K562 (cell line): ENCODE results near the gene NTN3. TPM values are rescaled to one million over a fixed set of nuclear protein-coding genes. Genes with fewer than 3 reads are reported as not detected.
A peak's percentile ranks its signal among the peaks of the same experiment; 100 is the strongest.

ENCODE experiments used
- ATAC-seq: fragments of 200-7000 bp; cut with Tn5 transposase; 3 replicates; pipeline ENCODE4 v1.9.1; 2020; ENCODE audit warnings: moderate library complexity
- BruUV-seq: library from RNA; stranded (reverse); fragments of 400-500 nt; replicated peaks from 2 replicates; lab custom pipeline; 2021; lab: Mats Ljungman, UMichigan
- CTCF ChIA-PET: fragments of 300-600 bp; formaldehyde crosslinking; extraction: SDS; loops from one replicate; lab custom pipeline; 2021; ENCODE audit warnings: low intra/inter-chr PET ratio; lab: Yijun Ruan, JAX
- POLR2A ChIA-PET: fragments of 300-600, 350-650 bp; sonication (Branson Sonifier 250); formaldehyde crosslinking; extraction: SDS; loops from one replicate; lab custom pipeline; 2021; ENCODE audit warnings: antibody characterized with exemption, inconsistent platforms; lab: Yijun Ruan, JAX
- DNase-seq, 4 experiments: peaks; one replicate each; pipeline versions ENCODE4 v3.0.0 to v3.0.0-alpha.2; 2011 to 2018; ENCODE audit warnings: low spot score in 3 of 4, mixed read lengths in 3 of 4; ENCODE audit errors: extremely low read depth in 1 of 4
- FAIRE-seq: peaks from 2 replicates; lab custom pipeline; 2011; peaks lifted over from hg19 to GRCh38; lab: Jason Lieb, UNC
- H2AFZ ChIP-seq: 2 replicates; pipeline ENCODE4 v1.6.0; 2011; ENCODE audit warnings: low read depth, low read length, control low read depth, inconsistent platforms
- H3K27ac ChIP-seq: fragments of 200-600 bp; 3 replicates; pipeline ENCODE4 v1.8.0; 2011; ENCODE audit warnings: low read depth, mild to moderate bottlenecking, control low read depth, inconsistent platforms, low read length, moderate library complexity, mixed read lengths; ENCODE audit errors: extremely low read depth
- H3K27me3 ChIP-seq, 2 experiments: fragments of 300-600 bp in 1 of 2; 2 replicates in 1 of 2; 3 replicates in 1 of 2; pipeline versions ENCODE4 v1.6.0 to v1.8.0; 2011; ENCODE audit warnings: inconsistent platforms in 2 of 2, low read length in 2 of 2, mild to moderate bottlenecking in 1 of 2, mixed read lengths in 1 of 2, moderate library complexity in 1 of 2; ENCODE audit not compliant: control insufficient read depth in 2 of 2, insufficient read depth in 2 of 2
- H3K36me3 ChIP-seq: fragments of 300-600 bp; 3 replicates; pipeline ENCODE4 v1.8.0; 2011; ENCODE audit warnings: mild to moderate bottlenecking, low read length, inconsistent platforms; ENCODE audit not compliant: control insufficient read depth, insufficient read depth
- H3K4me1 ChIP-seq, 2 experiments: fragments of 200-600 bp in 1 of 2; replicated peaks in 1 of 2; 2 replicates in 1 of 2; 3 replicates in 1 of 2; pipeline versions ENCODE4 v1.5.1 to v1.8.0; 2011; ENCODE audit warnings: inconsistent platforms in 2 of 2, low read length in 2 of 2, mild to moderate bottlenecking in 1 of 2, mixed read lengths in 1 of 2, moderate library complexity in 1 of 2; ENCODE audit not compliant: control insufficient read depth in 2 of 2, insufficient read depth in 2 of 2
- H3K4me2 ChIP-seq: 2 replicates; pipeline ENCODE4 v1.6.1; 2011; ENCODE audit warnings: low read length, control low read depth, inconsistent platforms, mixed read lengths; ENCODE audit not compliant: insufficient read depth
- H3K4me3 ChIP-seq: fragments of 200-600 bp; sonication (generic), shearing (Covaris generic); 2 replicates; pipeline ENCODE4 v1.5.1; 2016; ENCODE audit warnings: control low read depth, inconsistent platforms
- H3K79me2 ChIP-seq: fragments of 200-600 bp; 3 replicates; pipeline ENCODE4 v1.8.0; 2011; ENCODE audit warnings: low read length, inconsistent platforms; ENCODE audit not compliant: control insufficient read depth, insufficient read depth
- H3K9ac ChIP-seq, 2 experiments: 2 replicates each; pipeline versions ENCODE4 v1.6.0 to v1.6.1; 2011; ENCODE audit warnings: low read depth in 2 of 2, low read length in 2 of 2, control low read depth in 1 of 2, inconsistent platforms in 1 of 2, mild to moderate bottlenecking in 1 of 2, mixed read lengths in 1 of 2; ENCODE audit not compliant: insufficient read depth in 1 of 2
- H3K9me1 ChIP-seq: one replicate; pipeline ENCODE4 v1.6.0; 2011; ENCODE audit warnings: inconsistent platforms, mild to moderate bottlenecking, low read length, moderate library complexity; ENCODE audit not compliant: control insufficient read depth, insufficient read depth
- H3K9me3 ChIP-seq: replicated peaks from 2 replicates; pipeline ENCODE4 v1.5.1; 2011; ENCODE audit warnings: low read depth, low read length, inconsistent platforms; ENCODE audit not compliant: control insufficient read depth, insufficient read depth
- H4K20me1 ChIP-seq: replicated peaks from 2 replicates; pipeline ENCODE4 v1.6.1; 2011; ENCODE audit warnings: low read length, inconsistent platforms, mixed read lengths; ENCODE audit not compliant: control insufficient read depth, insufficient read depth
- GABPA ChIP-seq: fragments of 200-800 bp; sonication (Bioruptor generic); conservative IDR thresholded peaks from 2 replicates; pipeline ENCODE4 v1.6.1; 2016; ENCODE audit warnings: low read depth, missing genetic modification characterization, missing compliant biosample characterization
- HDAC1 ChIP-seq, 2 experiments: fragments of 450-650 bp; IDR thresholded peaks; 2 replicates each; pipeline ENCODE4 v1.6.1; 2016 to 2017; ENCODE audit warnings: inconsistent platforms in 1 of 2, mild to moderate bottlenecking in 1 of 2, moderate library complexity in 1 of 2
- WGBS: fragments of 100-300 bp; shearing (Covaris generic); methylation state at CpG from one replicate; pipeline ENCODE4 v1.1.6; 2016; ENCODE audit warnings: low coverage, mixed read lengths; ENCODE audit not compliant: insufficient coverage; ENCODE audit errors: missing lambda C conversion rate; 5-methylcytosine and 5-hydroxymethylcytosine counted together
- in situ Hi-C: fragments of 300-500 bp; cut with MboI; formaldehyde crosslinking; loops from 4 replicates; pipeline ENCODE4 v1.15.0; 2018; ENCODE audit warnings: inconsistent platforms, mixed read lengths
- intact Hi-C: fragments of 100-400 bp; cut with micrococcal nuclease; formaldehyde crosslinking; loops from 2 replicates; pipeline ENCODE4 v1.14.2; 2022
- polyA plus RNA-seq, 8 experiments: library from polyadenylated mRNA; depleted of rRNA in 4 of 8; stranded (reverse) in 5 of 8; unstranded in 3 of 8; fragments of >200 nt; fragmentation: Nextera tagmentation in 2 of 8; fragmentation: Illumina TruSeq in 1 of 8; extraction: Ambion mirVana in 2 of 8; extraction: Trizol in 1 of 8; gene quantifications; 2 replicates each; pipeline versions ENCODE4 v1.2.1 to v1.2.3, GENCODE V29; 2011 to 2014; ENCODE audit warnings: inconsistent platforms in 1 of 8, missing spikeins in 1 of 8
- total RNA-seq, 7 experiments: library from RNA; depleted of rRNA in 6 of 7; stranded (reverse); fragments of >200 nt in 6 of 7; fragmentation: Illumina TruSeq in 2 of 7; extraction: Trizol in 2 of 7; gene quantifications; 2 replicates each; pipeline versions ENCODE4 v1.2.1 to v1.2.3, GENCODE V29; 2011 to 2021; ENCODE audit warnings: low replicate concordance in 1 of 7
- TF ChIP-seq, protein P1 (sequence below), 2 experiments: fragments of 450-650 bp in 1 of 2; sonication (generic) in 1 of 2; formaldehyde crosslinking in 1 of 2; IDR thresholded peaks; 2 replicates each; pipeline versions ENCODE4 v1.7.1 to v1.9.0; 2016 to 2022; ENCODE audit warnings: inconsistent platforms in 1 of 2, mild to moderate bottlenecking in 1 of 2, missing genetic modification reagents in 1 of 2
- TF ChIP-seq, protein P2 (sequence below): fragments of 250-450 bp; sonication (Bioruptor Pico); IDR thresholded peaks from 2 replicates; pipeline ENCODE4 v1.5.0; 2021; ENCODE audit warnings: mild to moderate bottlenecking, moderate library complexity

NTN3 gene
- total and polyA plus RNA-seq, 9 of the 15 experiments (the other 6 are each of a cell fraction or from before 2014, with no cell fraction given), result not detected

DNA sequence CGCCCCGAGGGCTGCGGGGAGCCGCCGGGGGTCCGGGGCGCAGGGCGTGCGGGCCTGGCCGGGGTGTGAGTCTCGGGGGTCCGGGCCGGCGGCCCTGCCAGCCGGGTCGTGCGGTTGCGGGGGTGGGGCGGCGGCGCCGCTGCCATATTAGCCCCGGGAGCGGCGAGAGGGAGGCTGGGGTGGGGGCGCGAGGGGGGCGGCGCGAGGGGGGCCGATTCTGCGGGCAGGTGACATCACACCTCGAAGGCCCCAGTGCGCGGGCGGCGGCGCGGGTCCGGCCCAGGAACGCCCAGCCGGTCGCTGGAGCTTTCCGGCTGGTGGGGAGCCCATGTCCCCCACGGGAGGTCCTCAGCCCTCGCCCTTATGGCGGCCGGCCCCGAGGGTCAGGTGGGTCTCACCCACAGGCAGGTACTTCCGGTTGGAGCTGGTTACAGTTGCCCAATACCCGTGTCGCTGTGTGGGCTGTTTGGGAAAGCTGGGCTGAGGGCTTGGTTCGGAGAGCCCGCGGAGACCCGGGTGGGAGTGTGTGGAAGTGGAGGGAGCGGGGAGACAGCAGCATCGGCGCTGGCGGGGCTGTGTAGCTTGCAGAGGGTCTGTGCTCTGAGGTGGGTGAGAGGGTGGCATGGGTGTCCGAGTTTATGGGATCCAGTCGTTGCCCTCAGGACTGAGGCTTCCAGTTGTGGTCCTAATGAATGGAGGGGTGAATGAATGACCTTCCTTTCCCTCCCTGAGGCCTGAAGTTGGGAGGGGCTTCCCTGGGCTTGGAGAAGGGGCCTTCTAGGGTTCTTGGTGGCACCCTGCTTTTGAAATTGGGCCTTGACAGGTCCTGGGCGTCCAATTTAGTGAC, 43.5 kb downstream of the NTN3 start:
- ChIA-PET POLR2A (interaction anchor here (0.6 to 2.1 kb wide), 13 partner anchors 9 to 494 kb away, joined by 3 to 9 read pairs (median 3); partner anchors contain the start of genes NTHL1, TRAF7 and TSC2), CTCF (interaction anchor here (1.0 to 1.1 kb wide), 2 partner anchors 12 to 40 kb away, joined by 4 to 5 read pairs; partner anchors contain the start of gene TBC1D24)
- peak in 2 of 4 experiments; percentile 79 to 80 for DNase-seq
- Histone ChIP-seq H3K27ac (peak overlapping the region; percentile 96), H3K27me3 (no peaks in the 10 kb centered on the region), H3K4me1 (peaks cover 63 to 95% of the 10 kb centered on the region in 2 experiments), H3K9me3 (no peaks in the 10 kb centered on the region), H3K79me2 (peaks cover 65% of the 10 kb centered on the region), H2AFZ (no peak overlapping the region), H3K36me3 (peaks cover 40% of the 10 kb centered on the region), H4K20me1 (peaks cover 46% of the 10 kb centered on the region), H3K9me1 (peaks cover 8% of the 10 kb centered on the region), H3K4me2 (peak overlapping the region; percentile 94), H3K9ac (peak overlapping the region; percentile 90 to 96), H3K4me3 (peak overlapping the region; percentile 98)
- in situ Hi-C loops (no loop called here), intact Hi-C loops (no loop called here)
- ATAC-seq, result no peak
- 0% methylated on average over 20 of the region's 63 CpGs for WGBS
- TSS peak; percentile 60 for BruUV-seq
- no peak for FAIRE-seq
- TF ChIP-seq, protein P1, sequence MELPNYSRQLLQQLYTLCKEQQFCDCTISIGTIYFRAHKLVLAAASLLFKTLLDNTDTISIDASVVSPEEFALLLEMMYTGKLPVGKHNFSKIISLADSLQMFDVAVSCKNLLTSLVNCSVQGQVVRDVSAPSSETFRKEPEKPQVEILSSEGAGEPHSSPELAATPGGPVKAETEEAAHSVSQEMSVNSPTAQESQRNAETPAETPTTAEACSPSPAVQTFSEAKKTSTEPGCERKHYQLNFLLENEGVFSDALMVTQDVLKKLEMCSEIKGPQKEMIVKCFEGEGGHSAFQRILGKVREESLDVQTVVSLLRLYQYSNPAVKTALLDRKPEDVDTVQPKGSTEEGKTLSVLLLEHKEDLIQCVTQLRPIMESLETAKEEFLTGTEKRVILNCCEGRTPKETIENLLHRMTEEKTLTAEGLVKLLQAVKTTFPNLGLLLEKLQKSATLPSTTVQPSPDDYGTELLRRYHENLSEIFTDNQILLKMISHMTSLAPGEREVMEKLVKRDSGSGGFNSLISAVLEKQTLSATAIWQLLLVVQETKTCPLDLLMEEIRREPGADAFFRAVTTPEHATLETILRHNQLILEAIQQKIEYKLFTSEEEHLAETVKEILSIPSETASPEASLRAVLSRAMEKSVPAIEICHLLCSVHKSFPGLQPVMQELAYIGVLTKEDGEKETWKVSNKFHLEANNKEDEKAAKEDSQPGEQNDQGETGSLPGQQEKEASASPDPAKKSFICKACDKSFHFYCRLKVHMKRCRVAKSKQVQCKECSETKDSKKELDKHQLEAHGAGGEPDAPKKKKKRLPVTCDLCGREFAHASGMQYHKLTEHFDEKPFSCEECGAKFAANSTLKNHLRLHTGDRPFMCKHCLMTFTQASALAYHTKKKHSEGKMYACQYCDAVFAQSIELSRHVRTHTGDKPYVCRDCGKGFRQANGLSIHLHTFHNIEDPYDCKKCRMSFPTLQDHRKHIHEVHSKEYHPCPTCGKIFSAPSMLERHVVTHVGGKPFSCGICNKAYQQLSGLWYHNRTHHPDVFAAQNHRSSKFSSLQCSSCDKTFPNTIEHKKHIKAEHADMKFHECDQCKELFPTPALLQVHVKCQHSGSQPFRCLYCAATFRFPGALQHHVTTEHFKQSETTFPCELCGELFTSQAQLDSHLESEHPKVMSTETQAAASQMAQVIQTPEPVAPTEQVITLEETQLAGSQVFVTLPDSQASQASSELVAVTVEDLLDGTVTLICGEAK (IDR thresholded peaks at IDR 0.05), result peak; percentile 31; the same call in 1 of the 2 replicates
- TF ChIP-seq, protein P1 (CRISPR knock-in tag; IDR thresholded peaks at IDR 0.05), result no peak
- TF ChIP-seq GABPA (tag), result 0 out of 2 replicates have a peak, but pooled peaks have one; percentile 17
- TF ChIP-seq, protein P2, sequence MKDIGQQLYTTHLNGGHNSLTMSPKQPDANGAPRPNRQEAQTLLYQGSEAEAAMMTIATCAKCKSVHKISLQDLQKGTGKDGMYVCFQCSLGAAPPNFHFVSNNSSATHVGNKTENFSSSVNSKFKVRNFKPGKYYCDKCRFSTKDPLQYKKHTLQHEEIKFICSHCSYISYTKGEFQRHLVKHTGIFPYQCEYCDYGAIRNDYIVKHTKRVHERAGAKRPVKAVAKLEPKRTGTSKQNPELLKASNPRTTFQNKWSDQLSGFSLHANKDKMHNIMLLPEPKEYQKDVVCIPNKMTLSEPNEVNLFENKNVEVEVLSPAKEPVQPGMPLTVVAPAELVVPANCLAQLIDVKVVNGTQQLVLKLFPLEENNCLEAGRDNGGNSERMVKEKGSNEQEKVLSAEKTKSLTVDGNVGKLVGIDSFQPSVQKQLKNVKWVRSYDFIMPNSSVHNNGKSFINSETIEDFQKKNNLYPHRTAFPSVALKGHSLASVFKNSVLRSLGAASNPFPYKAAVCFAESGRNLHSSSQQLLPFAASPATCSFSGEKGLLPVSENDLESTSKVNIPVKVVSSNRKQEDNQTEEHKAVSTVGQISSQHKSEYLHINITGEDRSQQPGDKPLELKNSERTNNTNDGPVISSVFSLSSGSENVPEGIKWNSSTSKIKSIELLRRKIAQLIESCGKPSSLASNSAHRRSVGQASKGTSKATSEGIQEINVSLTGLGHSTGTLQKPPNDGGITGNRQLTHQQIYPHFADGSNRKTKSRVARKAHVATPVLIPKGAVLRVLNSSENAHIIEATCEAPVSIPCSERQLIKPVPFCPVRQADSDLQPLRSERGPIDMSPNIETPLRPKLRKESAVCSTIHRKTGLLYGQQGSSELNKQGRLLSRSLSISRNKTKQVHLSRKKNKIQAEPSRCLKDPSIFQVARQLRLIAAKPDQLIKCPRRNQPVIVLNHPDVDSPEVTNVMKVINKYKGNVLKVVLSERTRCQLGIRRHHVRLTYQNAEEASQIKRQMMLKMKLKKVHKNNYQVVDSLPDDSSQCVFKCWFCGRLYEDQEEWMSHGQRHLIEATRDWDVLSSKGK (CRISPR knock-in tag), result no peak
- peak in 1 of 2 experiments; percentile 14; a peak in 1 of 4 replicates for TF ChIP-seq HDAC1 (IDR thresholded peaks at IDR 0.05)
